Mammary epithelial cell (primary cell): ENCODE data around the gene MUS81.

Experiments used
- CTCF ChIP-seq, 2 donors: IDR thresholded peaks in 1 of 2; conservative IDR thresholded peaks in 1 of 2; 2 replicates each; pipeline ENCODE4 v1.5.1; 2011 to 2012; ENCODE audit warnings: inconsistent platforms in 2 of 2, low read length in 2 of 2, mild to moderate bottlenecking in 2 of 2, control low read depth in 1 of 2, low read depth in 1 of 2; ENCODE audit not compliant: insufficient read depth in 1 of 2; ENCODE audit errors: extremely low read depth in 1 of 2
- EZH2 ChIP-seq: IDR thresholded peaks from 2 replicates; pipeline ENCODE4 v1.6.1; 2012; ENCODE audit warnings: low read length, inconsistent platforms, borderline replicate concordance

- TF ChIP-seq CTCF (conservative IDR thresholded peaks at IDR 0.05 in 1 of 2, IDR thresholded peaks at IDR 0.05 in 1 of 2; ENCODE audit: extremely low read depth in 1 of 2, insufficient read depth in 1 of 2, low read depth in 1 of 2, low read length in 2 of 2) (no peak), EZH2 (no peak)
Measured at GRCh38 chr11:65855927-65856363, 4.3 kb upstream of the MUS81 start.
